ENCODE results near the gene MAST1. TPM values are rescaled to one million over a fixed set of nuclear protein-coding genes. Genes with fewer than 3 reads are reported as not detected.

The MAST1 gene
- polyA plus RNA-seq, 6 donors from 2014 or later, result 0.10 to 2.5 (median 1.0) TPM; not detected in 1

GRCh38 chr19:12859546-12859945 is 21.2 kb downstream of the MAST1 start:
- ATAC-seq (ENCODE audit: low read depth in 2 of 2) (no peak), DNase-seq (no peak)
- Mint-ChIP-seq H3K4me3 (no peak overlapping the region), H3K27me3 (peaks cover 5 to 14% (median 13%) of the 10 kb centered on the region in 3 donors), H3K27ac (no peak overlapping the region), H3K36me3 (no peaks in the 10 kb centered on the region), H3K4me1 (no peaks in the 10 kb centered on the region), H3K9me3 (peaks cover 0 to 21% (median 13%) of the 10 kb centered on the region in 7 donors)

- H3K36me3 Mint-ChIP-seq, result no peaks in the 10 kb centered on the region
- no peak for DNase-seq
- ATAC-seq (ENCODE audit: low read depth in 2 of 2), result no peak
- H3K9me3 Mint-ChIP-seq, result no peaks in the 10 kb centered on the region
- peaks cover 5 to 20% (median 13%) of the 10 kb centered on the region in 3 donors for H3K27me3 Mint-ChIP-seq
- peak overlapping the region in 1 of 8 donors; percentile 21 for H3K4me3 Mint-ChIP-seq
- peaks cover 3 to 23% (median 12%) of the 10 kb centered on the region in 3 donors for H3K4me1 Mint-ChIP-seq
- no peak overlapping the region for H3K27ac Mint-ChIP-seq
Measured at GRCh38 chr19:12864143-12864542, 25.8 kb downstream of the MAST1 start.

DNA sequence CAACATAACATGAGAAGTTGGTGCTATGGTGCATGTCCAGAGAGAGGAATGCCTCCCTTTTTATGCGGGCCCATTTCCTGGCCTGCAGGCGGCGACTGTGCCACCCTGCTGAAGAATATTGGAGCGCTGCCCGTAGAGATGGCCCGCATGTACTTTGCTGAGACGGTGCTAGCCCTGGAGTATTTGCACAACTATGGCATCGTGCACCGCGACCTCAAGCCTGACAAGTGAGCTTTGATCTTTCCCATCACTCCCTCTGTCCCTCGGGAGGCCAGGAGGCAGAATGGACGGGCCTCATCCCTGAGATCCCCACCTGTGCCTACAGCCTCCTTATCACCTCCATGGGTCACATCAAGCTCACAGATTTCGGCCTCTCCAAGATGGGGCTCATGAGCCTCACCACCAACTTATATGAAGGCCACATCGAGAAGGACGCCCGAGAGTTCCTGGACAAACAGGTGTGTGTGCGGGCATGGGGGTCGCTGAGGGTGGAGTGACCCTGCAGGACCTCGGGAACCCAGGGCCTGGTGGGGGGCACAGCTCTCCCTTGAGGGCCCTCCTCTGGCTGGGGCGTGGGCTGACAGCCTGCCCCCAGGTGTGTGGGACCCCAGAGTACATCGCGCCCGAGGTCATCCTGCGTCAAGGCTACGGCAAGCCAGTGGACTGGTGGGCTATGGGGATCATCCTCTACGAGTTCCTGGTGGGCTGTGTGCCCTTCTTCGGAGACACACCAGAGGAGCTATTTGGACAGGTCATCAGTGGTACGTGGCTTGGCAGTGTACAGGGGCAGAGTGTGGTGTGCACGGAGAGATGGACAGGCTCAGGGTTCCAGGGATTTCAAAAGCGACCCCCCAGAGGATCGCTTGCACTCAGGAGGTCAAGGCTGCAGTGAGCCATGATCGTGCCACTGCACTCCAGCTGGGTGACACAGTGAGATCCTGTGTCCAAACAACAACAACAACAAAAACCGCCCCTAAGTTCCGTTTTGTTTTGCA is 26.7 kb downstream of the MAST1 start:
- no peaks in the 10 kb centered on the region for H3K36me3 Mint-ChIP-seq
- no peaks in the 10 kb centered on the region for H3K9me3 Mint-ChIP-seq
- peak overlapping the region in 6 of 8 donors; percentile 12 to 82 (median 49) for H3K4me3 Mint-ChIP-seq
- peaks cover 3 to 24% (median 12%) of the 10 kb centered on the region in 3 donors for H3K4me1 Mint-ChIP-seq
- DNase-seq, result no peak
- peaks cover 5 to 20% (median 13%) of the 10 kb centered on the region in 3 donors for H3K27me3 Mint-ChIP-seq
- peak overlapping the region in 1 of 6 donors; percentile 7 for H3K27ac Mint-ChIP-seq
- ATAC-seq (ENCODE audit: low read depth in 2 of 2), result no peak

GRCh38 chr19:12865746-12866415 is 27.6 kb downstream of the MAST1 start:
- no peak for ATAC-seq (ENCODE audit: low read depth in 2 of 2)
- Mint-ChIP-seq H3K27me3 (peaks cover 5 to 16% (median 8%) of the 10 kb centered on the region in 3 donors), H3K36me3 (no peaks in the 10 kb centered on the region), H3K4me3 (peak overlapping the region; percentile 61 to 94 (median 78)), H3K4me1 (peaks cover 3 to 24% (median 12%) of the 10 kb centered on the region in 3 donors), H3K27ac (peak overlapping the region in 2 of 6 donors; percentile 55 to 58), H3K9me3 (no peaks in the 10 kb centered on the region)
- DNase-seq, result no peak

DNA sequence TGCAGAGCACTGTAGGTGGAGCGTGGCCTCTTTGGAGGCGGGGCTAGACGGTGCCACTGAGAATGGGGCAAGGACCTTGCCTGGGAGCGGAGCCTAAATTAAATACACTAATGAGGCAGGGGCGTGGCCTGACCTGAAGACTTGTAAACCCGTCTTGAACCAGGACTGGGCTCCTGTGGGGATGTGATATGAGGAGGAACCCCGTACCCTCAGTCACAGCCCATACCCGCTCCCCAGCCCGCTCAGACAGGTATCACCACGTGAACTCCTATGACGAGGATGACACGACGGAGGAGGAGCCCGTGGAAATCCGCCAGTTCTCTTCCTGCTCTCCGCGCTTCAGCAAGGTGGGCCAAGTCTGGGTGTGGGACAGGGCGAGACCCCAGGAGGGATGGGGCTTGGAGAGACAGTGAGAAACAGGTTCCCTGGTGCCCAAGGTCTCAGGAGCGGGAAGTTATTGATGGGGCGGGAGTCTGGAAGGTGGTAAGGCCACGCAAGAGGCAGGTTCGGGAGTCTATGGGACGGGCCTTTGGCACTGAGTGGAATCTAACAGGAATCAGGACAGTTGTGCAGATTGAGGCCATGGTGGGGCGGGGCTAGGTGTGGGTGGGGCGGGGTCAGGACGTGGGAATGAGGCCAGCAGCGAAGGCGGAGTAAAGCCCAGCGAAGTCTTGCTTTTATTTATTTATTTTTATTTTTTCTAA is 28.3 kb downstream of the MAST1 start:
- DNase-seq (no peak), ATAC-seq (ENCODE audit: low read depth in 2 of 2) (no peak)
- H3K36me3 Mint-ChIP-seq, result no peaks in the 10 kb centered on the region
- no peaks in the 10 kb centered on the region for H3K9me3 Mint-ChIP-seq
- peak overlapping the region in 4 of 6 donors; percentile 55 to 92 (median 57) for H3K27ac Mint-ChIP-seq
- peaks cover 2 to 9% (median 5%) of the 10 kb centered on the region in 3 donors for H3K27me3 Mint-ChIP-seq
- peaks cover 3 to 24% (median 12%) of the 10 kb centered on the region in 3 donors for H3K4me1 Mint-ChIP-seq
- peak overlapping the region; percentile 78 to 94 (median 92) for H3K4me3 Mint-ChIP-seq

- H3K4me3 Mint-ChIP-seq, result peak overlapping the region; percentile 78 to 94 (median 92)
- H3K4me1 Mint-ChIP-seq, result peaks cover 8 to 29% (median 16%) of the 10 kb centered on the region in 3 donors
- peaks cover 5 to 7% of the 10 kb centered on the region in 2 donors for H3K36me3 Mint-ChIP-seq
- peak overlapping the region in 5 of 6 donors; percentile 1 to 92 (median 61) for H3K27ac Mint-ChIP-seq
- ATAC-seq (ENCODE audit: low read depth in 2 of 2) (peak; percentile 81 to 82), DNase-seq (peak; percentile 71)
- peaks cover 0 to 6% (median 5%) of the 10 kb centered on the region in 3 donors for H3K27me3 Mint-ChIP-seq
- H3K9me3 Mint-ChIP-seq, result peaks cover 0 to 6% (median 1%) of the 10 kb centered on the region in 7 donors
Measured at GRCh38 chr19:12867120-12868099, 29.1 kb downstream of the MAST1 start.

DNA sequence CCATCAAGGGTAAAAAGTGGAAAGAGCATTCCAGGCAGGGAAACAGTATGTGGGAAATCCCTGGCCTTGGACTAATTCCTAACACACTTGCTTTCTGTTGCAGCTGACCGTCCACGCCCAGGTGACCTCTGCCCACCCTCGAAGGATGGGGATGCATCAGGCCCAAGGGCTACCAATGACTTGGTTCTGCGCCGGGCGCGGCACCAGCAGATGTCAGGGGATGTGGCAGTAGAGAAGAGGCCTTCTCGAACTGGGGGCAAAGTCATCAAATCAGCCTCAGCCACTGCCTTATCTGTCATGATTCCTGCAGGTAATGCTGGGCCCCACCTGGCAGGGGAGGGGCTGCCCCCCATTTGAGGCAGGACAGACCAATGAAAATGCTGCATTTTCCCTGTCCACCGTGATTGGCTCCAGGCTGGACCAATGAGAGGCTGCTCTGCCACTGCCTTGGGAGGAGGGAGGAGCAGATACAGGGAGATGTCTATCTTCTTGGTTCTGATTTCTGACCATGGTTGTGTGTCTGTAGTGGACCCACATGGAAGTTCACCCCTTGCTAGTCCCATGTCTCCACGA is 30.3 kb downstream of the MAST1 start:
- H3K9me3 Mint-ChIP-seq, result peaks cover 0 to 6% (median 1%) of the 10 kb centered on the region in 7 donors
- H3K4me1 Mint-ChIP-seq, result peaks cover 13 to 29% (median 17%) of the 10 kb centered on the region in 3 donors
- H3K36me3 Mint-ChIP-seq, result peaks cover 5 to 12% of the 10 kb centered on the region in 2 donors
- peak overlapping the region in 1 of 6 donors; percentile 73 for H3K27ac Mint-ChIP-seq
- H3K27me3 Mint-ChIP-seq, result peaks cover 0 to 6% (median 0%) of the 10 kb centered on the region in 3 donors
- ATAC-seq (ENCODE audit: low read depth in 2 of 2) (no peak), DNase-seq (no peak)
- H3K4me3 Mint-ChIP-seq, result peak overlapping the region in 7 of 8 donors; percentile 58 to 92 (median 78)

- peak overlapping the region in 2 of 6 donors; percentile 4 to 59 for H3K27ac Mint-ChIP-seq
- peaks cover 0 to 6% (median 1%) of the 10 kb centered on the region in 7 donors for H3K9me3 Mint-ChIP-seq
- DNase-seq (no peak), ATAC-seq (ENCODE audit: low read depth in 2 of 2) (no peak)
- H3K4me3 Mint-ChIP-seq, result peak overlapping the region in 1 of 8 donors; percentile 6
- peaks cover 0 to under 1% (median 0%) of the 10 kb centered on the region in 3 donors for H3K27me3 Mint-ChIP-seq
- peaks cover 10 to 17% of the 10 kb centered on the region in 2 donors for H3K36me3 Mint-ChIP-seq
- peaks cover 13 to 24% (median 13%) of the 10 kb centered on the region in 3 donors for H3K4me1 Mint-ChIP-seq
Measured at GRCh38 chr19:12871681-12872080, 33.4 kb downstream of the MAST1 start.

DNA sequence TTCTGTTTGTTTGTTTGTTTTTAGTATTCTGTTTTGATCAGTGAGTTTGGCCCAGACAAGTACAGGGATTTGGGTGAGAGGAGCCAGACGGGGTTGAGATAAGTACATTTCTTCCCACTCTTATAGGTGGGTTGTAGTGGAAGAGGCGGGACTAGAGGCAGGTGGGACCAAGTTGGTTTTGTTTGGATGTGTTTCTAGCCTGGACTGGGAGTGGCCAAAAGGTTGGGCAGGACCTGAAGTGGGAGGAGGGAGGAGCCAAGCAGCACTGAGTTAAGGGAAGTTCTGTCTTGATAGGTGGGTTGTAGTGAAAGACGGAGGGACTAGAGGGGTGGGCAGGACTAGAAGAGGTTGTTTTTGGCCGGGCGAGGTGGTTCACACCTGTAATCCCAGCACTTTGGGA is 33.9 kb downstream of the MAST1 start:
- Mint-ChIP-seq H3K9me3 (peaks cover 0 to 6% (median 1%) of the 10 kb centered on the region in 7 donors), H3K4me1 (peaks cover 8 to 20% (median 11%) of the 10 kb centered on the region in 3 donors), H3K4me3 (peak overlapping the region in 3 of 8 donors; percentile 14 to 73 (median 41)), H3K27me3 (no peaks in the 10 kb centered on the region), H3K36me3 (peaks cover 10 to 17% of the 10 kb centered on the region in 2 donors), H3K27ac (peak overlapping the region in 2 of 6 donors; percentile 4 to 73)
- no peak for ATAC-seq (ENCODE audit: low read depth in 2 of 2)
- DNase-seq, result no peak

DNA sequence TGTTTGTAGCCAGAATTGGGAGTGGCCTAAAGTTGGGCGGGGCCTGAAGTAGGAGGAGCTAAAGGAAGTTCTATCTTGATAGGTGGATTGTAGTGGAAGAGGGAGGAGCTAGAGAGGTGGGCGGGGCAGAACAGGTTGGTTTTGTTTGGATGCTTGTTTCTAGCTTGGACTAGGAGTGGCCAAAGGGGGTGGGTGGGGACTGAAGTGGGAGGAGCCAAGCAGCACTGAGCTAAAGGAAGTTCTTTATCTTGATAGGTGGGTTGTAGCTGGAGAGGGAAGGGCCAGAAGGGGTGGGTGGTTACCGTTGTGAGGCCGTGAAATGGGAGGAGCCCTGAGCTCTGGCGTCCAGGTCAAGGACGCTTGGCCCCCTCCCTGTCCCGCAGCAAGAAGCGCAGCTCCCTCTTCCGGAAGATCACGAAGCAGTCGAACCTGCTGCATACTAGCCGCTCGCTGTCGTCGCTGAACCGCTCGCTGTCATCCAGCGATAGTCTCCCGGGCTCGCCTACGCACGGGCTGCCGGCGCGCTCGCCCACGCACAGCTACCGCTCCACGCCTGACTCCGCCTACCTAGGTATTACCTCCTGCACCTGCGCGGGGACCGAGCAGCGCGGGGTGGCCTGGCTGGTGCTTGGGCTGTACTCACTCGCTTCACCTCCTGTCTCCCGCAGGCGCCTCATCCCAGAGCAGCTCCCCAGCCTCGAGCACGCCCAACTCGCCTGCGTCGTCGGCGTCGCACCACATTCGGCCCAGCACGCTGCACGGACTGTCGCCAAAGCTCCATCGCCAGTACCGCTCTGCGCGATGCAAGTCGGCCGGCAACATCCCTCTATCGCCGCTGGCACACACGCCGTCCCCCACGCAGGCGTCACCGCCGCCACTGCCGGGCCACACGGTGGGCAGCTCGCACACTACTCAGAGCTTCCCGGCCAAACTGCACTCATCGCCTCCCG is 34.9 kb downstream of the MAST1 start:
- no peaks in the 10 kb centered on the region for H3K27me3 Mint-ChIP-seq
- DNase-seq (peak; percentile 31), ATAC-seq (ENCODE audit: low read depth in 2 of 2) (peak; percentile 77 to 81)
- peaks cover 10 to 17% of the 10 kb centered on the region in 2 donors for H3K36me3 Mint-ChIP-seq
- peak overlapping the region in 3 of 6 donors; percentile 16 to 75 (median 63) for H3K27ac Mint-ChIP-seq
- H3K9me3 Mint-ChIP-seq, result peaks cover 0 to 6% (median 1%) of the 10 kb centered on the region in 7 donors
- H3K4me1 Mint-ChIP-seq, result peaks cover 5 to 18% (median 9%) of the 10 kb centered on the region in 3 donors
- peak overlapping the region in 6 of 8 donors; percentile 23 to 82 (median 48) for H3K4me3 Mint-ChIP-seq

Data from naive B cell (primary cell).